ENCODE results near the gene MED22. TPM values are rescaled to one million over a fixed set of nuclear protein-coding genes. Genes with fewer than 3 reads are reported as not detected.
"Not testable (repeated sequence)": the region's sequence is repeated elsewhere in the genome, so short reads cannot be mapped to it uniquely, and the experiment has no call there.

Gene MED22
- polyA plus RNA-seq, 5 donors = 20.0 to 29.5 (median 25.4) TPM

DNA sequence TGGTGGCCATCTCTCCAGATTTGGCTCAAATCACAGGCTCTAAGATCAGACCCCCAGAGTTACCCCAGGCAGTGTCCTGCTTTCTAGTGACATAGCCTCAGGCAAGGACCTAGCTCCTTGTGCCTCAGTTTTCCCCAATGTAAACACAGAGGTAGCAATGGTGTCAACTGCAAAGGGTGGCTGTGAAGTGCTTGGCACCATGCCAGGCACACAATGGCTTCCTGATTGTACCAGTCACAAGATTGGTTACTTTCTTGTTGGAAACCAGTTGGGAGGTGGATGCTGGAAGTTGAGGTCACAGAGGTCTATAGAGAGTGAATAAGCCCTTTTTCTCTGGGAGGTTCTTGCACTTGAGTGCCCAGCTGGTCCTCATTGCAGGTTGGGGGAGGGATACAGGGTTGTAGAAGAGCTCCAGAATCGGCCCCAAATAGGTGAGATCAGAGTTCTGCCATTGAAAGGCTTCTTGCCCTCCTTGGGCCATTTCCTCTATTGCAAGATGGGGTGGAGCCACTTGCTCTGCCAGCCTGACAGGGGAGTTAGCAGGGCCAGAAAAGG, 30.6 kb upstream of the MED22 start:
- DNase-seq = no peak

- no peak for DNase-seq
These were observed 29.8 kb upstream of the MED22 start for GRCh38 chr9:133377721-133378216.

- not testable (repeated sequence) for DNase-seq
These were observed 29.3 kb upstream of the MED22 start for GRCh38 chr9:133377280-133377679.

GRCh38 chr9:133375724-133376654, 28.1 kb upstream of the MED22 start, which contains the start of the genes STKLD1 and SURF4:
STKLD1 (plus strand) TSS chr9:133376366; CDS start chr9:133376474, 108 bp downstream.
SURF4 (minus strand) TSS chr9:133376060; CDS start chr9:133375969, 91 bp downstream.
- DNase-seq = peak; percentile 94 to 96

- DNase-seq = peak in 1 of 2 donors; percentile 20
These were observed 27.3 kb upstream of the MED22 start for GRCh38 chr9:133375116-133375723.

- no peak for DNase-seq
These were observed 26.7 kb upstream of the MED22 start for GRCh38 chr9:133374612-133375115.

- no peak for DNase-seq
These were observed 24.2 kb upstream of the MED22 start for GRCh38 chr9:133372144-133372543.

DNA sequence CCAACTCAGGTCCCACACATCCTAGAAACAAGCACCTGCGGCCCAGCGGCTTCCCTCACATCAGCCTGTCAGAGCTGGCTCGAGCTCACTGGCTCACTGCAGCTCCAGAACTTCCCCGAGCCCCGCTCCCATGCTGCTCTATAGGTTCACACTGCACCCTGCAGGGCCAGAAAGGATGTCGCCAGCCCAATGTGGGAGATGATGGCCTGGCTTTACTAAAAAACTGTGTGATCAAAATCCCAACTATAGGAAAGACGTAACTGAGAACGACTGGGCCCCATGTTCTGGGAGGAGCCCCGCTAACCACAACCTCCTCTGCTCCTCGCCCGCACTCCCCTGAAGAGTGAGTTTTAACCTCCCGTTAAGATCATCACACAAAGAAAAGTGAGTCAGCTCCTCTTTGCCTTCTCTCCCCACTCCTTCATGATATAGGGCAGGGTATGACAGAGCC, 23.4 kb upstream of the MED22 start:
- no peak for DNase-seq

- DNase-seq = no peak
These were observed 22.8 kb upstream of the MED22 start for GRCh38 chr9:133370685-133371084.

GRCh38 chr9:133369933-133370332, 22.0 kb upstream of the MED22 start:
- DNase-seq = no peak

DNA sequence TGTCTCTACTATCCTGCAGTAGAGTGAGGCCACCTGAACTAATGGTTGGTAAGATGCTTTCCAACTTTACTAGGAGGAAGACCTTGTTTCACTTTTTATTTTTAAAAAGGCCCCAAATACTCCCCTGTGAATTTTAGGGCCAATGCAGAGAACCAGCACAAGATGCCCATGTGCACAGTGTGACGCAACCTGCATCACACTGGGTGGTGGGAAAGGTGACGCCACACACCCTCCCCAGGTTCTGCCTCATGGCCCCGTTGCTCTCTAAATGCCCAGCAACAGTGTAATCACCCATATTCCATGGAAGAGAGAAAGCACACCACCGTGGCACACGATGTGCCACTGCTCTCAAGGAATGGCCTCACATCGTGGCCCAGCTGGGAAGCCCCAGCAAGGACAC, 21.5 kb upstream of the MED22 start:
- DNase-seq = no peak

DNA sequence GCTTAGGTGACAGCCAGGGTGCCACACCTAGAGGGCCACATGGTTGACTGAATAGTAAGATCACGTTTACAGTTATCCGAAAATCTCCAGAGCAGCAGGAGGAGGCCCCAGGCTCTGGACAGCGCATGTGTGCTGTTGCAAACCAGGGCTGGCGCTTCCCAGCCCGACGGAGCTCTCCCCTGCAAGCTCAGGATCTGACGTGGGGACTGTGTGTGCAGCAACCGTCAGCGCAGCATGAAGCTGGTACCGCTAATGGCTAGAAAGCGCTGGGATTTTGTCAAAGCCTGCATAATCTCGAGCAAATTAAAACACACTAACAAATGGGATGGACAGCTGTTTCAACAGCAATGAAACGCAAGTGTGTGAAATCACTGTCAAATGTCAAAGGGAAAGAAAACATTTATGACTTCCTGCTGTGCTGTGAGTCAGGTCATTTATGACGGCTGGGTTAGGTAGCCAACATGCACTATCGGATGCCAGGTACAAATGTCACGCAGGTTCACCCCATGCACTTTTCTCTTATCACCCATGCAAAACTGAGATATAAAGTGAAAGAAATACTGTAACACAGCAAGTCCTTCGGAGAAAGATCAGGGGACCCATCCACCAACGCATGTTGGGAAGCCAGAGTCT, 20.4 kb upstream of the MED22 start:
- DNase-seq = no peak

DNA sequence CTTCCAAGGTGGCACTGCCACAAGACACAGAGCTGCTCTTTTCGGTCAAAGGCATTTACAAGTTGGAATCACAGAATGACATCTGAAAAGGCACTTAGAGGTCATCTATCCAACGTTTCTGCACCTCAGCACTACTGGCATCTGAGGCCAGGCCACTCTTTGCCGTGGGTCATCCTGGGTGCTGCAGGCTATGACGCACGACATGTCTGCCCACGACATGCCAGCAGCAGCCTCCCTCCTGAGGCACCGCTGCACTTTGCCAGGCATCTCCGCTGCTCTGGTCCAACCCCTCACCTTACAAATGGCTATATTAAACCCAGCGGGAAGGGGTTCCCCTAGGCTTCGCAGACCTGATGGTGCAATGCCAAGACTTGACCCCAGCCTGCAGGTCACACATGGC, 19.8 kb upstream of the MED22 start:
- no peak for DNase-seq

DNA sequence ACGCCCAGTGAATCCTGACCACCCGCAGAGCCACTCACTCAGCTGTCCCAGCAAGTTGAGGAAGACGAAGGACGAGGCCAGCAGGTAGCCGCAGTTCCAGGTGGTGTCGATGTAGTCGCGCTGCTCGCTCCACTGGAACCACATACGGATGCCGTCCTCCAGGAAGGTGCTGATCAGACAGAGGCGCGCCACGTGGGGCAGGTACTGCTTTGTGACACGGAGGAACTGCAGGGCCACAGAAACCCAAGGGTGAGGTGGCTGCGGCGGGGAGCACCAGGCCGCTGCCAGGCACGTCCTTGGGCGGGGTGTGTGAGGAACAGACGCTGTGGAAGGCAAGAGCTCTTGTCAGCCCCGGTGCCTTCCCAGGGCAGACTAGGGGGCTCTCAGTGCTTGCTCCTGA, 19.3 kb upstream of the MED22 start:
- no peak for DNase-seq

GRCh38 chr9:133366435-133366834, 18.5 kb upstream of the MED22 start:
- DNase-seq = no peak

DNA sequence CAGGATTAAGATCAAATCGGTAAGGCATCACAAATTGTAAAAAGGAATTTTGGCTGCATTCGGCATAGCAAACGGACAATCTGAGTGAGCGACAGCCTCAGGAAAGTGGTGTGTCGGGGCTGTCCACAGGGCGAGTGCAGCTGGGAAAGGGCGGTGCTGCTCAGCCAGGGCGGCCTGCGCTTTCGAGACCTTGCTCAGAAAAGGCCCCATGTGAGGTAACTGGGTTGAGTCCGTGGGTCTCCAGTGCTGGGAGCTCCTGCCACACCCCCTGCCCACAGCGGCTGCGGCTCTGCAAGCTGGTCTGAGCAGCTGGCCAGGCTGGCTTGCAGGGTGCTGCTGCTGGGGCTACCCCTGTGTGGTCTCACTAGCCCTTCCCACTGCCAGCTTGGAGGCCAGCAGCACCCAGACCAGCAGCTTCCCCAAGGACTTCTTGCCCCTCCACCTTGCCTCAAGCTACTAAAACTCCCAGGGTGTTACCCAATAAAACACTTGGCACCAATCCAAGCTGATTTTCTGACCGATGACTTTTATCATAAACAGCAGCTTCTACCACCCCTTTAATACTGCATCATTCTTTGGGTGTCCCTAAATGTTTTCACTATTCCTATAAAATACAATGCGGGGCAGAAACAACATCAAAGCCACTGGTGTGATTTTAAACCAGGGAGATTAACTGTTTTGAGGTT, 14.6 kb upstream of the MED22 start:
- DNase-seq = no peak

DNA sequence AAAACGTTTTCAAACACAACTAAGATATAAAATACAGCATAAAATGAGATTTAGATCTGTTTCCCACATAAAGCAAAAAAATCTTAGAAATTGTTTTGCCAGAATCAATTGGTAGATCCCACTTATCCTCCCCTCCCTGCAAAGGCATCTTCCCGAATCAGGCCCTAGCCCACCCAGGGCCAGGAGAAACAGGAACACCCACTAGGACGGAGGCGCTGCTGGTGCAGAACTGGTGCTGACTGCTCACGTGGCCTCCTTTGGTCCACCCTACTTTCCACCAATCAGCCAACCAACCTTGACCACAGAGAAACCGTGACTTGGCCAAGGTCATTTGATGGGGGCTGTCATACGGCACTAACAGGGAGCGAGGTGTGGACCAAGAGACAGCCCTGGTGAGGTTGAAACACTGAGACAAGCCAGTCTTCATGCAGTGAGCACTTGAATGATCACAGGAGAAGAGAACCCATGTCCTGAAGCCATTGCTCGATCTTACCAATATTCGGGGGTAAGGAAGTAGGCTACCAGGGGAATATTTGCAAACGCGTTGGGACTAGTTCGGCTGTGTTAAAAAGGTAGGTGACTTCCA, 13.7 kb upstream of the MED22 start:
- no peak for DNase-seq

DNA sequence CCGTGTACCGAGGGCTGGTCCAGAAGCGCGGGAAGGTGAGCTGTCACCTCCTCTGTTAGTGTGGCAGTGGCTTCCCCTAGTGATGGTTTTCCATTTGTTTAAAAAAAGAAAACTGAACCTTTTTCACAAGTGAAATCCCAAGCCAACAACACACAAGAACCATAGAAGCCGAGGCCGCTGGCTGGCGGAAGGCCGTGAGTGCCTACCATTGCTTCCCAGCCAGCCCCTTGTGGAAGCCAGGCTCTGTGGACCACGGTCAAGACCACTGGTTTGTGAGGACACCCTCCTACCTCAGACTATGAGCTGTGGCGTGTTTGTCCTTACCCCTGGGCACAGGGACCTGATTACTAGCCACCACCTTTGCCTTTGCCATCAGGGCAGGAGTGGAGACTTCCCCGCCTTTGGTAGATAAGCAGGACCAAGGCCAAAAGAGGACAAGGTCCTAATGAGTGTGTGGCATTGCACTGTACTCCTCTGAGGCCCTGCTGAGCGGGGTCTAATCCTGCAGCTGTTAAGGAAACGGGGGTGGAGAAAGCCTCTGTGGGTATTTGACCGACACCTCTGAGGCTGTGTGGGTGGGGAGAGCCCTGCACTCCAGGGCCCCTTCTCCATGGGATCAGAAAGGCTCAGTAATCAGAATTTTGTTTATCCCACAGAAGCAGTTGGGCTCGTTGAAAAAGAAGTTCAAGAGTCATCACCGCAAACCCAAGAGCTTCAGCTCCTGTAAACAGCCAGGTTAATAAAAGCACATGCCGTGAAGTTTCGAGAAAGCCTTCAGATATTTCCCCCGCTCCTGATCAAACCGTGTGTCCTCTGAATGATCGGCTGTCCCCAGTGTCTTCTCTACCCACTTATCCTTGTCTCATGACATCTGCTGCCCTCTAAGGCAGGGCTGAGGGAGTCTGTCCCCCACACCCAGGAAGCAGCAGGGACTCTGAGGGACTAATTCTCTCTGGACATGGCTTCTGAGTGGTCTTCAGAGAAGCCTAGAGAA, 12.8 kb upstream of the MED22 start:
- no peak for DNase-seq

All from right lung (tissue), 5 donors.